Measurements from ENCODE around the gene AGTR1. TPM values are rescaled to one million over a fixed set of nuclear protein-coding genes. Genes with fewer than 3 reads are reported as not detected.

The AGTR1 gene
- total RNA-seq, 2 experiments from 2014 or later, result not detected

DNA sequence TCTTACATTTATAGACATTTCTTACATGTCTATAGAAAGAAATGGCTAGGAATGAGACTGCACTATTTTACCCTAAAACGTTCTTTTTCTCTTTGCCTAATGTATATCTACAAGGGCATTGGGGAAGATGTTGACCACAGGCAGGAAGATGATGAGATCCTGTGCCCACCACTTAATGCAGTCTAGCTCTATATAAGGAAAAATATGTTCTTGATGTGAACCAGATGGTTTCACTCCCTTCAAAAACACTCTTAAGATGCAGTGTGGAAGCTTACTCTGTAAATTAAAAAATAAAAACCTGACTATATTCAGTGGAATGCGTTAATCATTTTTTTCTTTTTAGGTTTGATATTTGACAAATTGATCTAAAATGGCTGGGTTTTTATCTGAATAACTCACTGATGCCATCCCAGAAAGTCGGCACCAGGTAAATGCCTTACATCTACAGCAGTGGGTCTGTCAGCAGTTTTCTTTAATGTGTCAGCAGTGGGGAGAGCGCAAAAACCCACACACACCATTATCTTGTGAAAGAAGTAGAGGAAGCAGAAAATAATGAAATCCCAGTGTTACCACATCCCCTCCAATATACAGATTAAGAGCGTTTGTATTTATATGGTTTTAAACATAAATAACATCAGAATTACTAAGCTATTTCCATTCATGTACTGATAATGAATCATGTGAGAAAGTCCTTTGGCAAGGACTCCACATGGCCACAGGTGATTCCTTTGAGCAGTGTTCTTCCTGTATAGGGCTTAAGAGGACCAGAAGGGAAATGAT is 10.1 kb downstream of the AGTR1 start:
- no peak overlapping the region for H3K27ac Mint-ChIP-seq
- H3K27me3 Mint-ChIP-seq, result no peaks in the 10 kb centered on the region
- ATAC-seq (no peak), DNase-seq (no peak)
- H3K9me3 Mint-ChIP-seq (ENCODE audit: low read depth), result no peaks in the 10 kb centered on the region
- ChIA-PET CTCF (no interaction called here), POLR2A (no interaction called here)
- intact Hi-C loops (cut with DNase I, micrococcal nuclease), result no loop called here
- H3K4me3 Mint-ChIP-seq, result no peak overlapping the region
- no peaks in the 10 kb centered on the region for H3K4me1 Mint-ChIP-seq
- no peaks in the 10 kb centered on the region for H3K36me3 Mint-ChIP-seq (ENCODE audit: low read depth)

- no peaks in the 10 kb centered on the region for H3K9me3 Mint-ChIP-seq (ENCODE audit: low read depth)
- no peaks in the 10 kb centered on the region for H3K27me3 Mint-ChIP-seq
- no peaks in the 10 kb centered on the region for H3K4me1 Mint-ChIP-seq
- ChIA-PET CTCF (no interaction called here), POLR2A (no interaction called here)
- H3K36me3 Mint-ChIP-seq (ENCODE audit: low read depth), result no peaks in the 10 kb centered on the region
- intact Hi-C loops (cut with DNase I, micrococcal nuclease), result no loop called here
- DNase-seq, result no peak
- ATAC-seq, result no peak
- no peak overlapping the region for H3K4me3 Mint-ChIP-seq
- no peak overlapping the region for H3K27ac Mint-ChIP-seq
Observed at GRCh38 chr3:148708409-148708808, 10.7 kb downstream of the AGTR1 start.

DNA sequence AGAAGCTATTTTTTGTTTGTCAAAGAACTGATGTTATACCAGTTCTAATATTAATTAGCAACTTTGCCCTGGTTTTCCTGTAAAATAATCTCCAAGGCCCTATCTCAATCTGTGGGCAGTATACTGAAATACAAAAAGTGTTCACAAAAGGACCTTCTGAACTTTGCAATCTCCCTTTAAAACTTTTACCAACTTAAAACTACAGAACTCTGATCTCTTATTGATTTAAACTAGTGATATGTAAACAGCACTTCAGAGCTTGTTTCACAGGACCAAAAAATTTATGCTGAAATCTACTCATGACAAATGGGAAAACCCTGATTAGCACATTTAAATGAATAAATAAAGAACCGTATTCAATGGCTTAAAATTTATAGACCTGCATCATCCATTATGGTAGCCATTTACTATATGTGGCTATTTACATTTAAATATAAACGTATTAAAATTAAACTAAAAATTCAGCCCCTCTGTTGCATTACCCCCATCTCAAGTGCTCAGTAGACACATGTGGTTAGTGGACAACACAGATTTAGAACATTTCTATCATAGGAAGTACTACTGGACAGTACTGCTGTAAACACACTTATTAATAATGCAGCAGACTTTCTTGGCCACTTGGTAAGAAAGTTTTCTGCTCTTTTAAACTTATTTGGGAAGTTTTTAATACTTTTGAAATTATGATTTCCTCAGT is 12.0 kb downstream of the AGTR1 start:
- Mint-ChIP-seq H3K9me3 (ENCODE audit: low read depth) (no peaks in the 10 kb centered on the region), H3K4me3 (no peak overlapping the region), H3K27ac (no peak overlapping the region), H3K27me3 (no peaks in the 10 kb centered on the region), H3K4me1 (no peaks in the 10 kb centered on the region), H3K36me3 (ENCODE audit: low read depth) (no peaks in the 10 kb centered on the region)
- DNase-seq (no peak), ATAC-seq (no peak)
- intact Hi-C loops (cut with DNase I, micrococcal nuclease), result no loop called here
- POLR2A ChIA-PET, result no interaction called here
- CTCF ChIA-PET, result no interaction called here

- Mint-ChIP-seq H3K4me1 (no peaks in the 10 kb centered on the region), H3K36me3 (ENCODE audit: low read depth) (no peaks in the 10 kb centered on the region), H3K27ac (no peak overlapping the region), H3K4me3 (no peak overlapping the region), H3K9me3 (ENCODE audit: low read depth) (no peaks in the 10 kb centered on the region), H3K27me3 (no peaks in the 10 kb centered on the region)
- POLR2A ChIA-PET, result no interaction called here
- ATAC-seq (no peak), DNase-seq (no peak)
- CTCF ChIA-PET, result no interaction called here
- intact Hi-C loops (cut with DNase I, micrococcal nuclease), result no loop called here
Observed at GRCh38 chr3:148710665-148711064, 13.0 kb downstream of the AGTR1 start.

DNA sequence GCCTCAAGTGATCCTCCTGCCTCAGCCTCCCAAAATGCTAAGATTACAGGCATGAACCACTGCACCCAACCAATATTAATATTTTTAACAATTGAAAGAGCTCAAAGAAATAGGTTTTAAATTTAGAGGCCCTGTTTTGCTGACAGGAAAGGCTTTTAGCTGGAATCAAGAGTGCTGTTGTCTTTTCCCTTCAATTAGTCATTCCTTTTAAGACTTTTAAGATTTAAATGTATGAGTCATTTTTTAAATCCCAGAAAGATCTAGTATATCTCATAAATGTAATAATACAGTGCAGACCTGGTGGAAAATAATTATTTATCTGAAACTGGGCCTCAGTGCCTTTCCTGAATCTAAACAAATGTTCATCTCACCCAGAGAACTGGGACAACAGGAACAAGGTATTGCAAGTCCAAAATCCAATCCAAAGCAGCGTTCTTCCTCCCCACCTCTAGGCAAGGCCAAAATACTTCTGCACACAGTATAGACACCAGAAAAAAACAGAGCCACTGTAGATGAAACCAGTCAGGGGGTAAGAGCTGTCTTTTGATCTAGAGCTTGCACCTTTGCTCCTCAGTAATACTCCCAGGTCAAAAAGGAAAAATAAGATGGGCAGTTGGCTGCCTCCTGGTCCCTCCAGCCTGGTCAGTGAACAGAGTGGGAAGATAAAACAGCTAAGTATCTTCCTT is 14.4 kb downstream of the AGTR1 start:
- Mint-ChIP-seq H3K4me3 (no peak overlapping the region), H3K9me3 (ENCODE audit: low read depth) (no peaks in the 10 kb centered on the region), H3K27ac (no peak overlapping the region), H3K27me3 (no peaks in the 10 kb centered on the region), H3K36me3 (ENCODE audit: low read depth) (no peaks in the 10 kb centered on the region), H3K4me1 (no peaks in the 10 kb centered on the region)
- ChIA-PET CTCF (interaction anchor here (0.8 kb wide), 1 partner anchor 1219 kb away, joined by 3 read pairs; no protein-coding TSS in a partner anchor), POLR2A (no interaction called here)
- DNase-seq (no peak), ATAC-seq (no peak)
- intact Hi-C loops (cut with DNase I, micrococcal nuclease), result no loop called here

DNA sequence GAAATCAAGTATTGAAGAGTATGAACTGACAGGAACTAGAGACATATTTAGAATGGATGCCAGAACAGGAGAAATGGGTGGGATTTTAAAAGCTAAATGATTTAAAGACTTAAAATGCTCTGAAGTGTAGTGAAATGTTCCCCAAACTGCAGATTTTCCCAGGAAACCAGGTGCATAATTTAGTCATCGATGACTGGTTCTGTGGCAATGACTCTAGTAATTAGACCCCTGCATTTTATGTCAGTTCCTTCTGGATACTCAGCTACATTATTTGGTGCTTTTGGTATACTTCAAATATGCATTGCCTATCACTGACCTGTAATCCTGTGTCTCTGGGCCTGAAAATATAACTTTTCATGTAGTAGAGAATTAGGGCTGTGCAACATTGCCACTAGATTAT is 16.8 kb downstream of the AGTR1 start:
- intact Hi-C loops (cut with DNase I, micrococcal nuclease), result no loop called here
- H3K4me1 Mint-ChIP-seq, result no peaks in the 10 kb centered on the region
- POLR2A ChIA-PET, result no interaction called here

DNA sequence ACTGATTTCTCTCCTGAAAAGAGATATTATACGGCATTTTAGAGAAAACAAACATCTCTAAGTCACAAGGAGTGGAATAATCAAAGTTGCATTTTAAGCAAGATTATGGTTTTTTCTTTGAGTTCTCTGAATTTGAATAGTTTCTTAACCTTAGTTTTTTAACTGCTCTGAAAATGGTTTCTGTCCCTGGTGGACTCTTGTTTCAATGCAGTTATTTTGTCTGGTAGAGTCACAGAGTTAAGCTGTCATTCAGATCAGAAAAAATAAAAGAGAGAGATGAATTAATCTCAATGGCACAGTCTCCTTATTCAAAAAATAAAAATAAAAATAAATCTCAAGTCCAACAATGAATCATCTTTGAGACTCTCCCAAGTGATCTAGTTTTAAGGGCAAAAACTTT is 19.0 kb downstream of the AGTR1 start:
- Mint-ChIP-seq H3K36me3 (ENCODE audit: low read depth) (no peaks in the 10 kb centered on the region), H3K27ac (no peak overlapping the region), H3K4me1 (no peaks in the 10 kb centered on the region), H3K4me3 (no peak overlapping the region), H3K9me3 (ENCODE audit: low read depth) (no peaks in the 10 kb centered on the region), H3K27me3 (no peaks in the 10 kb centered on the region)
- intact Hi-C loops (cut with DNase I, micrococcal nuclease), result no loop called here
- CTCF ChIA-PET, result interaction anchor here (0.6 kb wide), 1 partner anchor 55 kb away, joined by 3 read pairs; no protein-coding TSS in a partner anchor
- POLR2A ChIA-PET, result no interaction called here
- DNase-seq, result no peak
- no peak for ATAC-seq

More for the DNA sequence above, 16.8 kb downstream of the AGTR1 start:
- DNase-seq (no peak), ATAC-seq (no peak)
- Mint-ChIP-seq H3K9me3 (ENCODE audit: low read depth) (no peaks in the 10 kb centered on the region), H3K4me3 (no peak overlapping the region), H3K27ac (no peak overlapping the region), H3K27me3 (no peaks in the 10 kb centered on the region), H3K36me3 (ENCODE audit: low read depth) (no peaks in the 10 kb centered on the region)
- CTCF ChIA-PET, result no interaction called here

DNA sequence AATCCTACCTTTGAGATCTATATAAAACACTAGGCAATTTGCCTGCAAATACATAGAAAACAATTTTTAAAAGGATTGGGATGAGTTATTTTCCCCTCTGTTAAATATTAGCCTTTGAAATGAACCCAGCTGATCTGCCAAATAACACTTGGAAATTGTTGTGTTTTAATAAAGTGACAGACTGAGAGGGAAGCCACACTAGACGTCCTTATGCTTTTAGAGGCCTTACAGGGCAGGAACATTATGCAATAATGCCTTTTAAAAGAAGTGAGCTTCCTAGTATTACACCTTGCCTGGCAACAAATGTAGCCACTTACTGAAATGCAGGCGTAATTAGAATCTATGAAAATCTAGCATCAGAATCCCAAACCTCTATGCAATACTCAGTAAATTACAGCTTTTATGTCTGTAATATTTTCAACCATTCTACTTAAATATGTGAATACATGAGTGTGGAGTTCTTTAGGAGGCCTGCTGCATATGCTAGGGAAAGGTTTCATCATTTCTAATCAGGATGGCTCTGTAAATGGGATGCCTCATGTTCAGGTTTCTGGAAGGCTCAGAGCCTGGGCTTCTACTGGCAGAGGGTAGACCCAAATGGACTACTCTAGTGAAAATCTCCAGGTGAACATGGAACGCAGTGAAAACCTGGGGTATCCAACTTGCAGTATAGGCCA is 20.3 kb downstream of the AGTR1 start:
- H3K27me3 Mint-ChIP-seq, result no peaks in the 10 kb centered on the region
- no peak overlapping the region for H3K4me3 Mint-ChIP-seq
- ChIA-PET POLR2A (no interaction called here), CTCF (no interaction called here)
- DNase-seq (no peak), ATAC-seq (no peak)
- intact Hi-C loops (cut with DNase I, micrococcal nuclease), result no loop called here
- H3K4me1 Mint-ChIP-seq, result no peaks in the 10 kb centered on the region
- H3K9me3 Mint-ChIP-seq (ENCODE audit: low read depth), result no peaks in the 10 kb centered on the region
- no peak overlapping the region for H3K27ac Mint-ChIP-seq
- no peaks in the 10 kb centered on the region for H3K36me3 Mint-ChIP-seq (ENCODE audit: low read depth)

DNA sequence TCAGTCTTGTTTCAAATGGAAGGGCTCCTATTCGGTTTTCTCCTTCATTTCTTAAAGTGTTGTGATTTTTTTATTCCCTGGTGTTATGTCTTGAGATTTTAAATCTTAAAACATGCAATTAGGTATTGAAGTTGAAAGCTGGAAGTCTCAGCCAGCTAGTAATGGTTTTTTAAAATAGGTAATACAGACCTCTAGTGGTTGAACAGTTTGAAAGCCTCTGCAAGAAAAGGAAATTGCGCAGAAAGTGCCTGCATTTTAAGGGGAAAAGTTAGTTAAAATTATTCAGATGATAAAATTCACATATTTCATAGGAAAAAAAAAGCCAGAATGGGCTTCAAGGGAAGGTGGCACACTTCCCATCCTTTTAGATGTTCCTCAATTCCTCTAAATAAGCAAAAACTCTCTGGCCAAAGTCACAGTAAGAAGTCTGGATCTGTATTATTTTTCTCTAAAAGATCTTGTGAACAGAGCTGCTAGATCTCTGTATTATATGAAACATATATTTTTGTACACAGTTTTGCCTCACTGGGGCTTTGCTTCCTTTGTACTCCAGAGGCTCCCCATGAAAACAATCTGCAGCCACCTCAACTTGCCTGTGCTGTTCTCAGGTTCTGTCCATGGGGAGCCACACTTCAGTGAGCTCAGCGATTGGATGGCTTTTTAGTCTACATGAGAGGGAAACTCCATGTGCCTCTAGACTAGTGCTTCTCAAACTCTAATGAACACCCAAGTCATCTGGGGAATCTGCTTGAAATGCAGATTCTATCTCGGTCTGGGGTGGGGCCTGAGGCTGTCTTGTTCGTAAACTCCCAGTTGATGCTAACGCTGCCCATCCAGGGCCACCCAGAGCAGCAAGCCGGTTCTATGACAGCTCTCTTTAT is 21.5 kb downstream of the AGTR1 start:
- ChIA-PET CTCF (interaction anchor here (0.6 to 0.7 kb wide), 2 partner anchors 110 to 329 kb away, joined by 4 read pairs; no protein-coding TSS in a partner anchor), POLR2A (no interaction called here)
- H3K36me3 Mint-ChIP-seq (ENCODE audit: low read depth), result no peaks in the 10 kb centered on the region
- H3K27ac Mint-ChIP-seq, result no peak overlapping the region
- H3K4me1 Mint-ChIP-seq, result no peaks in the 10 kb centered on the region
- intact Hi-C loops (cut with DNase I, micrococcal nuclease), result no loop called here
- no peaks in the 10 kb centered on the region for H3K27me3 Mint-ChIP-seq
- H3K9me3 Mint-ChIP-seq (ENCODE audit: low read depth), result no peaks in the 10 kb centered on the region
- no peak overlapping the region for H3K4me3 Mint-ChIP-seq
- DNase-seq (no peak), ATAC-seq (no peak)

DNA sequence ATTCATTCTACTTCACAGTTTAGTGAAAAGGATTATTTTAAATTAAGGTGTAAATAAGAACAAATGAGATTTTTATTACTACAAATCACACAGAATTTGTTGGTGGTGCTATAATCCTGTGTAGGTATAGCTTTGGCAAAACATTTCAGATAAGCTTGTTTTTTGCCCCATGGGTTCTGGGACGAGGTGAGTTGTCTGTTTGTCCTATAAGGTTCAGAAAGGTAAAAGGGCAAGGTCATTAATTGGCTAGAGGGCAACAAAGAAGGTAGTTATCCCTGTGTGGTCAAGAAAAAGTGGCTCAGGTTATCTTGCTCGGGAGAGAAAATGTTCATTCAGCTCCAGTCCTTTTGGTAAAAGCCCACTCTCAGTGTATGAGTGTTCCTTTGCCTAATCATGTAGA is 23.2 kb downstream of the AGTR1 start:
- DNase-seq (no peak), ATAC-seq (no peak)
- ChIA-PET CTCF (interaction anchor here (0.5 kb wide), 1 partner anchor 366 kb away, joined by 3 read pairs; no protein-coding TSS in a partner anchor), POLR2A (no interaction called here)
- Mint-ChIP-seq H3K36me3 (ENCODE audit: low read depth) (no peaks in the 10 kb centered on the region), H3K27ac (no peak overlapping the region), H3K27me3 (no peaks in the 10 kb centered on the region), H3K9me3 (ENCODE audit: low read depth) (no peaks in the 10 kb centered on the region), H3K4me1 (no peaks in the 10 kb centered on the region), H3K4me3 (no peak overlapping the region)
- intact Hi-C loops (cut with DNase I, micrococcal nuclease), result no loop called here

- Mint-ChIP-seq H3K36me3 (ENCODE audit: low read depth) (no peaks in the 10 kb centered on the region), H3K4me3 (no peak overlapping the region), H3K4me1 (no peaks in the 10 kb centered on the region), H3K27ac (no peak overlapping the region), H3K9me3 (ENCODE audit: low read depth) (no peaks in the 10 kb centered on the region), H3K27me3 (peaks cover 2% of the 10 kb centered on the region)
- ChIA-PET CTCF (interaction anchor here (0.6 kb wide), 1 partner anchor 39 kb away, joined by 3 read pairs; no protein-coding TSS in a partner anchor), POLR2A (no interaction called here)
- intact Hi-C loops (cut with DNase I, micrococcal nuclease), result no loop called here
- DNase-seq (no peak), ATAC-seq (no peak)
Observed at GRCh38 chr3:148723631-148724030, 25.9 kb downstream of the AGTR1 start.
